ENCODE results near the gene SYCE1. TPM values are rescaled to one million over a fixed set of nuclear protein-coding genes. Genes with fewer than 3 reads are reported as not detected.

SYCE1 gene
- total RNA-seq, 1 experiment from 2014 or later, result not detected

DNA sequence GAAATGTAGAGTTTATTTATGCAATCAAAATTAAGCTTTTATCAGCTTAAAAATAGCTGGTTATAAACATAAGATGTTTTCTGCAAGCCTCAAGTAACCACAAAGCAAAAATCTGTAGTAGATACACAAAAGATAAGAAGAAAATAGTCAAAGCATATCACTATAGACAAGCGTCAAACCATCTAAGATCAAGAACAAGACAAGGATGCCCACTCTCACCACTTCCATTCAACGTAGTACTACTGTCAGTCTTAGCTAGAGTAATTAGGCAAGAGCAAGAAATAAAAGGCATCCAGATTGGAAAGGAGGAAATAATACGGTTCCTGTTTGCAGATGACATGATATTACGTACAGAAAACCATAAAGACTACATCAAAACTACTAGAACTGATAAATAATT, 55.7 kb downstream of the SYCE1 start:
- ChIA-PET CTCF (no interaction called here), POLR2A (no interaction called here)
- Mint-ChIP-seq H3K27ac (ENCODE audit: low read depth, unreplicated experiment) (no peak overlapping the region), H3K9me3 (ENCODE audit: unreplicated experiment) (no peaks in the 10 kb centered on the region), H3K36me3 (ENCODE audit: insufficient read depth, unreplicated experiment) (no peaks in the 10 kb centered on the region), H3K4me3 (ENCODE audit: unreplicated experiment) (no peak overlapping the region), H3K4me1 (ENCODE audit: insufficient read depth, unreplicated experiment) (no peaks in the 10 kb centered on the region), H3K27me3 (ENCODE audit: insufficient read depth, unreplicated experiment) (peaks cover 70% of the 10 kb centered on the region)
- TF ChIP-seq, protein P1, sequence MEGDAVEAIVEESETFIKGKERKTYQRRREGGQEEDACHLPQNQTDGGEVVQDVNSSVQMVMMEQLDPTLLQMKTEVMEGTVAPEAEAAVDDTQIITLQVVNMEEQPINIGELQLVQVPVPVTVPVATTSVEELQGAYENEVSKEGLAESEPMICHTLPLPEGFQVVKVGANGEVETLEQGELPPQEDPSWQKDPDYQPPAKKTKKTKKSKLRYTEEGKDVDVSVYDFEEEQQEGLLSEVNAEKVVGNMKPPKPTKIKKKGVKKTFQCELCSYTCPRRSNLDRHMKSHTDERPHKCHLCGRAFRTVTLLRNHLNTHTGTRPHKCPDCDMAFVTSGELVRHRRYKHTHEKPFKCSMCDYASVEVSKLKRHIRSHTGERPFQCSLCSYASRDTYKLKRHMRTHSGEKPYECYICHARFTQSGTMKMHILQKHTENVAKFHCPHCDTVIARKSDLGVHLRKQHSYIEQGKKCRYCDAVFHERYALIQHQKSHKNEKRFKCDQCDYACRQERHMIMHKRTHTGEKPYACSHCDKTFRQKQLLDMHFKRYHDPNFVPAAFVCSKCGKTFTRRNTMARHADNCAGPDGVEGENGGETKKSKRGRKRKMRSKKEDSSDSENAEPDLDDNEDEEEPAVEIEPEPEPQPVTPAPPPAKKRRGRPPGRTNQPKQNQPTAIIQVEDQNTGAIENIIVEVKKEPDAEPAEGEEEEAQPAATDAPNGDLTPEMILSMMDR (IDR thresholded peaks at IDR 0.05; ENCODE audit: unreplicated experiment), result no peak
- intact Hi-C loops (cut with micrococcal nuclease), result no loop called here
- DNase-seq (ENCODE audit: unreplicated experiment), result no peak
- BruUV-seq (replicated peaks), result no TSS peak

Other genes with a start within 250 kb of the SYCE1 start
- gene CALY, start 228.7 kb downstream of the SYCE1 start, total RNA-seq (2022), result not detected in 2 replicates
- gene PRAP1, start 218.2 kb downstream of the SYCE1 start, total RNA-seq (2022), result not detected in 2 replicates
- gene FUOM, start 207.6 kb downstream of the SYCE1 start, total RNA-seq (2022), result 16.6 and 22.6 TPM in 2 replicates
- gene ECHS1, start 192.2 kb downstream of the SYCE1 start, total RNA-seq (2022), result 72.4 and 82.7 TPM in 2 replicates
- 1.2 and 1.8 TPM in 2 replicates for gene PAOX, start 186.3 kb downstream of the SYCE1 start, total RNA-seq (2022)
- 71.6 and 74.3 TPM in 2 replicates for gene MTG1, start 171.4 kb downstream of the SYCE1 start, total RNA-seq (2022)
- gene SPRN, start 141.0 kb downstream of the SYCE1 start, total RNA-seq (2022), result not detected in 2 replicates
- gene SCART1, start 111.6 kb downstream of the SYCE1 start, total RNA-seq (2022), result 0.93 and 1.3 TPM in 2 replicates
- not detected in 2 replicates for gene CYP2E1, start 38.2 kb downstream of the SYCE1 start, total RNA-seq (2022)
- not detected in 2 replicates for gene FRG2B, start 61.2 kb upstream of the SYCE1 start, total RNA-seq (2022)